A549 (cell line): ENCODE results near the gene KRTAP5-8. TPM values are rescaled to one million over a fixed set of nuclear protein-coding genes. Genes with fewer than 3 reads are reported as not detected.

ENCODE experiments used
- ATAC-seq, 2 experiments: fragments of 200-7000 bp in 1 of 2; fragments of >200 bp in 1 of 2; cut with Nextera tagmentation in 1 of 2; cut with Tn5 transposase in 1 of 2; 3 replicates each; pipeline versions ENCODE4 v1.8.0 to v1.9.1; 2018 to 2020; ENCODE audit warnings: mild to moderate bottlenecking in 1 of 2, moderate library complexity in 1 of 2
- CTCF ChIA-PET: fragments of 300-600 bp; sonication (Branson Sonifier 250); formaldehyde crosslinking; extraction: SDS; loops from one replicate; lab custom pipeline; 2021; ENCODE audit warnings: antibody characterized with exemption, inconsistent platforms; lab: Yijun Ruan, JAX
- POLR2A ChIA-PET: fragments of 350-600 bp; formaldehyde crosslinking; extraction: SDS; loops from one replicate; lab custom pipeline; 2021; ENCODE audit warnings: antibody characterized with exemption, inconsistent platforms; lab: Yijun Ruan, JAX
- DNase-seq, 2 experiments: peaks; one replicate each; pipeline versions ENCODE4 v3.0.0 to v3.0.0-alpha.2; 2011 to 2016; ENCODE audit warnings: low read depth in 1 of 2, low spot score in 1 of 2
- FAIRE-seq: peaks from 2 replicates; lab custom pipeline; 2011; peaks lifted over from hg19 to GRCh38; lab: Jason Lieb, UNC
- H3K27ac ChIP-seq, 2 experiments: fragments of >200 bp; sonication (Bioruptor Twin); formaldehyde crosslinking; 3 replicates each; pipeline ENCODE4 v1.5.1; 2016 to 2017
- H3K4me1 ChIP-seq: fragments of >200 bp; sonication (Bioruptor Twin); formaldehyde crosslinking; 3 replicates; pipeline ENCODE4 v1.6.1; 2016
- H3K4me2 ChIP-seq: fragments of >200 bp; sonication (Bioruptor Twin); formaldehyde crosslinking; 3 replicates; pipeline ENCODE4 v1.6.1; 2016
- H3K4me3 ChIP-seq: fragments of >200 bp; sonication (Bioruptor Twin); formaldehyde crosslinking; 3 replicates; pipeline ENCODE4 v1.5.1; 2016
- H3K9me3 ChIP-seq: fragments of >200 bp; sonication (Bioruptor Twin); formaldehyde crosslinking; 3 replicates; pipeline ENCODE4 v1.6.1; 2016
- BHLHE40 ChIP-seq: IDR thresholded peaks from 2 replicates; pipeline ENCODE4 v1.6.1; 2012; ENCODE audit warnings: low read depth, low read length, inconsistent platforms
- CBX2 ChIP-seq: fragments of 200-600 bp; sonication (generic); IDR thresholded peaks from 2 replicates; pipeline ENCODE4 v1.6.1; 2016; ENCODE audit warnings: low read depth, mild to moderate bottlenecking, borderline replicate concordance
- CHD2 ChIP-seq: fragments of 150-350 bp; IDR thresholded peaks from 2 replicates; pipeline ENCODE4 v1.6.1; 2014; ENCODE audit warnings: low read length; ENCODE audit not compliant: partially characterized antibody
- CHD4 ChIP-seq: fragments of 200-600 bp; sonication (generic); IDR thresholded peaks from 2 replicates; pipeline ENCODE4 v1.6.1; 2016; ENCODE audit warnings: antibody characterized with exemption, mild to moderate bottlenecking, borderline replicate concordance
- EHF ChIP-seq: fragments of 250-450 bp; sonication (Bioruptor Pico); IDR thresholded peaks from 2 replicates; pipeline ENCODE4 v1.5.0; 2020; ENCODE audit warnings: mild to moderate bottlenecking
- ESRRA ChIP-seq: fragments of 150-350 bp; IDR thresholded peaks from 2 replicates; pipeline ENCODE4 v1.6.1; 2014; ENCODE audit warnings: mild to moderate bottlenecking, low read length, borderline replicate concordance
- FOSB ChIP-seq: fragments of 250-450 bp; sonication (Bioruptor Pico); IDR thresholded peaks from 2 replicates; pipeline ENCODE4 v1.5.0; 2020; ENCODE audit warnings: mild to moderate bottlenecking, moderate library complexity
- FOXS1 ChIP-seq: fragments of 250-450 bp; sonication (Bioruptor Pico); IDR thresholded peaks from 2 replicates; pipeline ENCODE4 v1.5.0; 2020; ENCODE audit warnings: mild to moderate bottlenecking, moderate library complexity
- HDAC2 ChIP-seq: fragments of 200-600 bp; sonication (generic); IDR thresholded peaks from 2 replicates; pipeline ENCODE4 v1.6.1; 2016
- HOXA7 ChIP-seq: fragments of 250-450 bp; sonication (Bioruptor Pico); IDR thresholded peaks from 2 replicates; pipeline ENCODE4 v1.5.0; 2020; ENCODE audit warnings: mild to moderate bottlenecking, moderate library complexity
- KDM5A ChIP-seq: fragments of 200-600 bp; sonication (generic); IDR thresholded peaks from 2 replicates; pipeline ENCODE4 v1.6.1; 2016; ENCODE audit warnings: antibody characterized with exemption, mild to moderate bottlenecking
- NPAS2 ChIP-seq: fragments of 250-450 bp; sonication (Bioruptor Pico); IDR thresholded peaks from 2 replicates; pipeline ENCODE4 v1.8.0; 2022; ENCODE audit warnings: mild to moderate bottlenecking, moderate library complexity, borderline replicate concordance
- POLR2A ChIP-seq: IDR thresholded peaks from 2 replicates; pipeline ENCODE4 v1.6.1; 2012; ENCODE audit warnings: mild to moderate bottlenecking, low read length
- RAD21 ChIP-seq, 2 experiments: fragments of >200 bp in 1 of 2; sonication (Bioruptor Twin) in 1 of 2; formaldehyde crosslinking in 1 of 2; IDR thresholded peaks in 1 of 2; conservative IDR thresholded peaks in 1 of 2; 2 replicates in 1 of 2; 3 replicates in 1 of 2; pipeline ENCODE4 v1.6.1; 2012 to 2018; ENCODE audit warnings: inconsistent platforms in 1 of 2
- RARB ChIP-seq: fragments of 250-450 bp; sonication (Bioruptor Pico); IDR thresholded peaks from 2 replicates; pipeline ENCODE4 v1.8.0; 2021; ENCODE audit warnings: mild to moderate bottlenecking, moderate library complexity
- RCOR1 ChIP-seq: fragments of 150-350 bp; IDR thresholded peaks from 2 replicates; pipeline ENCODE4 v1.6.1; 2014; ENCODE audit warnings: antibody characterized with exemption, low read length, low read depth
- RNF2 ChIP-seq: fragments of 200-600 bp; sonication (generic); IDR thresholded peaks from 2 replicates; pipeline ENCODE4 v1.6.1; 2016; ENCODE audit warnings: low read depth, mild to moderate bottlenecking, antibody characterized with exemption, moderate library complexity, borderline replicate concordance
- TFCP2L1 ChIP-seq: fragments of 250-450 bp; sonication (Bioruptor Pico); IDR thresholded peaks from 2 replicates; pipeline ENCODE4 v1.5.0; 2021; ENCODE audit warnings: mild to moderate bottlenecking
- ZNF302 ChIP-seq: fragments of 250-450 bp; sonication (Bioruptor Pico); IDR thresholded peaks from 2 replicates; pipeline ENCODE4 v1.9.0; 2021; ENCODE audit warnings: inconsistent platforms, mild to moderate bottlenecking, moderate library complexity
- ZSCAN20 ChIP-seq: fragments of 250-450 bp; sonication (Bioruptor Pico); IDR thresholded peaks from 2 replicates; pipeline ENCODE4 v1.8.0; 2022; ENCODE audit warnings: mild to moderate bottlenecking, moderate library complexity
- WGBS: methylation state at CpG from one replicate; pipeline ENCODE4 v1.1.6; 2017; ENCODE audit errors: missing lambda C conversion rate; 5-methylcytosine and 5-hydroxymethylcytosine counted together
- polyA plus RNA-seq, 4 experiments: library from polyadenylated mRNA; depleted of rRNA in 3 of 4; stranded (reverse); fragments of >200 nt; fragmentation: RNase III in 1 of 4; extraction: RNeasy Plus Mini Kit Qiagen cat#74134 plus additional on column Dnase treatment in 1 of 4; gene quantifications; 2 replicates in 3 of 4; 3 replicates in 1 of 4; pipeline ENCODE4 v1.2.3, GENCODE V29; 2011 to 2017
- TF ChIP-seq, protein P1 (sequence below): fragments of >200 bp; sonication (Bioruptor Twin); formaldehyde crosslinking; IDR thresholded peaks from 3 replicates; pipeline ENCODE4 v1.5.1; 2016
- TF ChIP-seq, protein P2 (sequence below): fragments of 150-350 bp; IDR thresholded peaks from 2 replicates; pipeline ENCODE4 v1.6.1; 2014; ENCODE audit warnings: low read depth, mild to moderate bottlenecking, low read length
- TF ChIP-seq, protein P3 (sequence below): fragments of 450-650 bp; IDR thresholded peaks from 2 replicates; pipeline ENCODE4 v1.6.1; 2014; ENCODE audit warnings: antibody characterized with exemption
- TF ChIP-seq, protein P4 (sequence below): fragments of 250-450 bp; sonication (Bioruptor Pico); IDR thresholded peaks from 2 replicates; pipeline ENCODE4 v1.5.0; 2021; ENCODE audit warnings: mild to moderate bottlenecking, moderate library complexity, borderline replicate concordance
- TF ChIP-seq, protein P5 (sequence below): IDR thresholded peaks from 2 replicates; pipeline ENCODE4 v1.6.1; 2012
- TF ChIP-seq, protein P6 (sequence below): IDR thresholded peaks from 2 replicates; pipeline ENCODE4 v1.6.1; 2012; ENCODE audit warnings: low read depth, borderline replicate concordance

KRTAP5-8 gene
- polyA plus RNA-seq, 2 of the 4 experiments (the other 2 are of a cell fraction): not detected

GRCh38 chr11:71556018-71556417, 18.2 kb downstream of the KRTAP5-8 start (continued):
- no peak for TF ChIP-seq RAD21 (conservative IDR thresholded peaks at IDR 0.05 in 1 of 2, IDR thresholded peaks at IDR 0.05 in 1 of 2)

GRCh38 chr11:71557257-71557656, 19.4 kb downstream of the KRTAP5-8 start:
- H3K4me2 ChIP-seq: no peak overlapping the region
- H3K9me3 ChIP-seq: peaks cover 13% of the 10 kb centered on the region
- ChIA-PET POLR2A (no interaction called here), CTCF (interaction anchor here (0.6 kb wide), 1 partner anchor 8 kb away, joined by 3 read pairs; no protein-coding TSS in a partner anchor)
- no peak for TF ChIP-seq CHD2
- no peak for TF ChIP-seq EHF
- TF ChIP-seq BHLHE40: no peak
- TF ChIP-seq, protein P1, sequence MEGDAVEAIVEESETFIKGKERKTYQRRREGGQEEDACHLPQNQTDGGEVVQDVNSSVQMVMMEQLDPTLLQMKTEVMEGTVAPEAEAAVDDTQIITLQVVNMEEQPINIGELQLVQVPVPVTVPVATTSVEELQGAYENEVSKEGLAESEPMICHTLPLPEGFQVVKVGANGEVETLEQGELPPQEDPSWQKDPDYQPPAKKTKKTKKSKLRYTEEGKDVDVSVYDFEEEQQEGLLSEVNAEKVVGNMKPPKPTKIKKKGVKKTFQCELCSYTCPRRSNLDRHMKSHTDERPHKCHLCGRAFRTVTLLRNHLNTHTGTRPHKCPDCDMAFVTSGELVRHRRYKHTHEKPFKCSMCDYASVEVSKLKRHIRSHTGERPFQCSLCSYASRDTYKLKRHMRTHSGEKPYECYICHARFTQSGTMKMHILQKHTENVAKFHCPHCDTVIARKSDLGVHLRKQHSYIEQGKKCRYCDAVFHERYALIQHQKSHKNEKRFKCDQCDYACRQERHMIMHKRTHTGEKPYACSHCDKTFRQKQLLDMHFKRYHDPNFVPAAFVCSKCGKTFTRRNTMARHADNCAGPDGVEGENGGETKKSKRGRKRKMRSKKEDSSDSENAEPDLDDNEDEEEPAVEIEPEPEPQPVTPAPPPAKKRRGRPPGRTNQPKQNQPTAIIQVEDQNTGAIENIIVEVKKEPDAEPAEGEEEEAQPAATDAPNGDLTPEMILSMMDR: no peak
- no peak for TF ChIP-seq TFCP2L1 (CRISPR knock-in tag)
- TF ChIP-seq ZSCAN20 (CRISPR knock-in tag): no peak
- TF ChIP-seq FOXS1 (CRISPR knock-in tag): no peak
- no peak for TF ChIP-seq ESRRA
- TF ChIP-seq RAD21 (conservative IDR thresholded peaks at IDR 0.05 in 1 of 2, IDR thresholded peaks at IDR 0.05 in 1 of 2): no peak
- H3K27ac ChIP-seq: no peak overlapping the region
- no peak overlapping the region for H3K4me3 ChIP-seq
- ATAC-seq (no peak), DNase-seq (no peak), FAIRE-seq (no peak)
- H3K4me1 ChIP-seq: no peaks in the 10 kb centered on the region

GRCh38 chr11:71558996-71559395, 21.2 kb downstream of the KRTAP5-8 start:
- Histone ChIP-seq H3K4me3 (no peak overlapping the region), H3K27ac (no peak overlapping the region), H3K4me1 (no peaks in the 10 kb centered on the region), H3K4me2 (no peak overlapping the region), H3K9me3 (peaks cover 17% of the 10 kb centered on the region)
- FAIRE-seq (no peak), ATAC-seq (no peak), DNase-seq (no peak)
- WGBS: 52% methylated on average over 1 of the region's 1 CpG
- ChIA-PET CTCF (interaction anchor here (0.8 to 1.8 kb wide), 3 partner anchors 9 to 21 kb away, joined by 3 read pairs; no protein-coding TSS in a partner anchor), POLR2A (no interaction called here)
- TF ChIP-seq, protein P2, sequence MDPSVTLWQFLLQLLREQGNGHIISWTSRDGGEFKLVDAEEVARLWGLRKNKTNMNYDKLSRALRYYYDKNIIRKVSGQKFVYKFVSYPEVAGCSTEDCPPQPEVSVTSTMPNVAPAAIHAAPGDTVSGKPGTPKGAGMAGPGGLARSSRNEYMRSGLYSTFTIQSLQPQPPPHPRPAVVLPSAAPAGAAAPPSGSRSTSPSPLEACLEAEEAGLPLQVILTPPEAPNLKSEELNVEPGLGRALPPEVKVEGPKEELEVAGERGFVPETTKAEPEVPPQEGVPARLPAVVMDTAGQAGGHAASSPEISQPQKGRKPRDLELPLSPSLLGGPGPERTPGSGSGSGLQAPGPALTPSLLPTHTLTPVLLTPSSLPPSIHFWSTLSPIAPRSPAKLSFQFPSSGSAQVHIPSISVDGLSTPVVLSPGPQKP: no peak
- TF ChIP-seq NPAS2 (CRISPR knock-in tag) (no peak), CHD4 (no peak), RNF2 (no peak), RAD21 (conservative IDR thresholded peaks at IDR 0.05 in 1 of 2, IDR thresholded peaks at IDR 0.05 in 1 of 2) (no peak), KDM5A (no peak), HDAC2 (no peak), RCOR1 (no peak), CBX2 (no peak), POLR2A (no peak), FOSB (no peak), BHLHE40 (no peak), RARB (CRISPR knock-in tag) (no peak), HOXA7 (no peak), ZNF302 (no peak)
- TF ChIP-seq, protein P3, sequence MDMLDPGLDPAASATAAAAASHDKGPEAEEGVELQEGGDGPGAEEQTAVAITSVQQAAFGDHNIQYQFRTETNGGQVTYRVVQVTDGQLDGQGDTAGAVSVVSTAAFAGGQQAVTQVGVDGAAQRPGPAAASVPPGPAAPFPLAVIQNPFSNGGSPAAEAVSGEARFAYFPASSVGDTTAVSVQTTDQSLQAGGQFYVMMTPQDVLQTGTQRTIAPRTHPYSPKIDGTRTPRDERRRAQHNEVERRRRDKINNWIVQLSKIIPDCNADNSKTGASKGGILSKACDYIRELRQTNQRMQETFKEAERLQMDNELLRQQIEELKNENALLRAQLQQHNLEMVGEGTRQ: no peak
- TF ChIP-seq, protein P4, sequence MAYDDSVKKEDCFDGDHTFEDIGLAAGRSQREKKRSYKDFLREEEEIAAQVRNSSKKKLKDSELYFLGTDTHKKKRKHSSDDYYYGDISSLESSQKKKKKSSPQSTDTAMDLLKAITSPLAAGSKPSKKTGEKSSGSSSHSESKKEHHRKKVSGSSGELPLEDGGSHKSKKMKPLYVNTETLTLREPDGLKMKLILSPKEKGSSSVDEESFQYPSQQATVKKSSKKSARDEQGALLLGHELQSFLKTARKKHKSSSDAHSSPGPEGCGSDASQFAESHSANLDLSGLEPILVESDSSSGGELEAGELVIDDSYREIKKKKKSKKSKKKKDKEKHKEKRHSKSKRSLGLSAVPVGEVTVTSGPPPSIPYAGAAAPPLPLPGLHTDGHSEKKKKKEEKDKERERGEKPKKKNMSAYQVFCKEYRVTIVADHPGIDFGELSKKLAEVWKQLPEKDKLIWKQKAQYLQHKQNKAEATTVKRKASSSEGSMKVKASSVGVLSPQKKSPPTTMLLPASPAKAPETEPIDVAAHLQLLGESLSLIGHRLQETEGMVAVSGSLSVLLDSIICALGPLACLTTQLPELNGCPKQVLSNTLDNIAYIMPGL: no peak
- TF ChIP-seq, protein P5, sequence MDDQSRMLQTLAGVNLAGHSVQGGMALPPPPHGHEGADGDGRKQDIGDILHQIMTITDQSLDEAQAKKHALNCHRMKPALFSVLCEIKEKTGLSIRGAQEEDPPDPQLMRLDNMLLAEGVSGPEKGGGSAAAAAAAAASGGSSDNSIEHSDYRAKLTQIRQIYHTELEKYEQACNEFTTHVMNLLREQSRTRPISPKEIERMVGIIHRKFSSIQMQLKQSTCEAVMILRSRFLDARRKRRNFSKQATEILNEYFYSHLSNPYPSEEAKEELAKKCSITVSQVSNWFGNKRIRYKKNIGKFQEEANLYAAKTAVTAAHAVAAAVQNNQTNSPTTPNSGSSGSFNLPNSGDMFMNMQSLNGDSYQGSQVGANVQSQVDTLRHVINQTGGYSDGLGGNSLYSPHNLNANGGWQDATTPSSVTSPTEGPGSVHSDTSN: no peak
- TF ChIP-seq, protein P6, sequence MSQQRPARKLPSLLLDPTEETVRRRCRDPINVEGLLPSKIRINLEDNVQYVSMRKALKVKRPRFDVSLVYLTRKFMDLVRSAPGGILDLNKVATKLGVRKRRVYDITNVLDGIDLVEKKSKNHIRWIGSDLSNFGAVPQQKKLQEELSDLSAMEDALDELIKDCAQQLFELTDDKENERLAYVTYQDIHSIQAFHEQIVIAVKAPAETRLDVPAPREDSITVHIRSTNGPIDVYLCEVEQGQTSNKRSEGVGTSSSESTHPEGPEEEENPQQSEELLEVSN: no peak
